ENCODE data around the gene NOXRED1.
"Not testable (repeated sequence)": the region's sequence is repeated elsewhere in the genome, so short reads cannot be mapped to it uniquely, and the experiment has no call there.

The NOXRED1 gene

GRCh38 chr14:77455966-77456640, 32.8 kb upstream of the NOXRED1 start:
- H3K27ac ChIP-seq (ENCODE audit: low read length) = no peak overlapping the region
- no peaks in the 10 kb centered on the region for H3K4me1 ChIP-seq (ENCODE audit: control insufficient read depth, insufficient read depth, low read length)
- no peaks in the 10 kb centered on the region; the same call in 1 of the 2 replicates for H3K36me3 ChIP-seq (ENCODE audit: control insufficient read depth, insufficient read depth, low read length)
- no peak overlapping the region for H3K4me3 ChIP-seq (ENCODE audit: low read length)
- no CpG with 5 or more reads among the region's 2 CpGs for WGBS (ENCODE audit: insufficient coverage, insufficient read length)
- H3K9me3 ChIP-seq (ENCODE audit: control insufficient read depth, insufficient read depth, low read length) = no peaks in the 10 kb centered on the region
- DNase-seq (ENCODE audit: low read depth, low spot score) = no peak
- H3K27me3 ChIP-seq (ENCODE audit: control insufficient read depth, insufficient read depth, low read length) = no peaks in the 10 kb centered on the region

GRCh38 chr14:77442196-77442595, 18.9 kb upstream of the NOXRED1 start:
- H3K27ac ChIP-seq (ENCODE audit: low read length) = no peak overlapping the region
- no peak for DNase-seq (ENCODE audit: low read depth, low spot score)
- no peaks in the 10 kb centered on the region for H3K9me3 ChIP-seq (ENCODE audit: control insufficient read depth, insufficient read depth, low read length)
- no peaks in the 10 kb centered on the region; the same call in 1 of the 2 replicates for H3K36me3 ChIP-seq (ENCODE audit: control insufficient read depth, insufficient read depth, low read length)
- no CpG with 5 or more reads among the region's 2 CpGs for WGBS (ENCODE audit: insufficient coverage, insufficient read length)
- H3K27me3 ChIP-seq (ENCODE audit: control insufficient read depth, insufficient read depth, low read length) = no peaks in the 10 kb centered on the region
- no peak overlapping the region for H3K4me3 ChIP-seq (ENCODE audit: low read length)
- no peaks in the 10 kb centered on the region for H3K4me1 ChIP-seq (ENCODE audit: control insufficient read depth, insufficient read depth, low read length)

GRCh38 chr14:77439861-77440260, 16.5 kb upstream of the NOXRED1 start:
- Histone ChIP-seq H3K36me3 (ENCODE audit: control insufficient read depth, insufficient read depth, low read length) (no peaks in the 10 kb centered on the region; the same call in 1 of the 2 replicates), H3K4me3 (ENCODE audit: low read length) (no peak overlapping the region), H3K9me3 (ENCODE audit: control insufficient read depth, insufficient read depth, low read length) (no peaks in the 10 kb centered on the region), H3K27me3 (ENCODE audit: control insufficient read depth, insufficient read depth, low read length) (no peaks in the 10 kb centered on the region), H3K27ac (ENCODE audit: low read length) (no peak overlapping the region), H3K4me1 (ENCODE audit: control insufficient read depth, insufficient read depth, low read length) (no peaks in the 10 kb centered on the region)
- no CpG with 5 or more reads among the region's 4 CpGs for WGBS (ENCODE audit: insufficient coverage, insufficient read length)
- DNase-seq (ENCODE audit: low read depth, low spot score) = no peak

- H3K4me1 ChIP-seq (ENCODE audit: control insufficient read depth, insufficient read depth, low read length) = no peaks in the 10 kb centered on the region
- no peak for DNase-seq (ENCODE audit: low read depth, low spot score)
- no peaks in the 10 kb centered on the region; the same call in 1 of the 2 replicates for H3K36me3 ChIP-seq (ENCODE audit: control insufficient read depth, insufficient read depth, low read length)
- H3K27ac ChIP-seq (ENCODE audit: low read length) = no peak overlapping the region
- no peaks in the 10 kb centered on the region for H3K9me3 ChIP-seq (ENCODE audit: control insufficient read depth, insufficient read depth, low read length)
- no CpG with 5 or more reads among the region's 1 CpG for WGBS (ENCODE audit: insufficient coverage, insufficient read length)
- no peak overlapping the region for H3K4me3 ChIP-seq (ENCODE audit: low read length)
- H3K27me3 ChIP-seq (ENCODE audit: control insufficient read depth, insufficient read depth, low read length) = no peaks in the 10 kb centered on the region
Measured at GRCh38 chr14:77438596-77438995, 15.3 kb upstream of the NOXRED1 start.

GRCh38 chr14:77436042-77436441, 12.7 kb upstream of the NOXRED1 start:
- no CpG with 5 or more reads among the region's 3 CpGs for WGBS (ENCODE audit: insufficient coverage, insufficient read length)

GRCh38 chr14:77426396-77426795, 3.1 kb upstream of the NOXRED1 start:
- Histone ChIP-seq H3K9me3 (ENCODE audit: control insufficient read depth, insufficient read depth, low read length) (no peaks in the 10 kb centered on the region), H3K27ac (ENCODE audit: low read length) (no peak overlapping the region), H3K27me3 (ENCODE audit: control insufficient read depth, insufficient read depth, low read length) (no peaks in the 10 kb centered on the region), H3K4me3 (ENCODE audit: low read length) (no peak overlapping the region), H3K4me1 (ENCODE audit: control insufficient read depth, insufficient read depth, low read length) (peaks cover 2% of the 10 kb centered on the region; the same call in 1 of the 2 replicates), H3K36me3 (ENCODE audit: control insufficient read depth, insufficient read depth, low read length) (peaks cover 11% of the 10 kb centered on the region)
- no CpG with 5 or more reads among the region's 3 CpGs for WGBS (ENCODE audit: insufficient coverage, insufficient read length)
- DNase-seq (ENCODE audit: low read depth, low spot score) = no peak

More at GRCh38 chr14:77436042-77436441, 12.7 kb upstream of the NOXRED1 start:
- no peak for DNase-seq (ENCODE audit: low read depth, low spot score)
- Histone ChIP-seq H3K4me1 (ENCODE audit: control insufficient read depth, insufficient read depth, low read length) (no peaks in the 10 kb centered on the region), H3K4me3 (ENCODE audit: low read length) (no peak overlapping the region), H3K27me3 (ENCODE audit: control insufficient read depth, insufficient read depth, low read length) (no peaks in the 10 kb centered on the region), H3K27ac (ENCODE audit: low read length) (no peak overlapping the region), H3K9me3 (ENCODE audit: control insufficient read depth, insufficient read depth, low read length) (no peaks in the 10 kb centered on the region), H3K36me3 (ENCODE audit: control insufficient read depth, insufficient read depth, low read length) (no peaks in the 10 kb centered on the region)

- Histone ChIP-seq H3K27ac (ENCODE audit: low read length) (no peak overlapping the region), H3K4me3 (ENCODE audit: low read length) (no peak overlapping the region), H3K27me3 (ENCODE audit: control insufficient read depth, insufficient read depth, low read length) (no peaks in the 10 kb centered on the region), H3K9me3 (ENCODE audit: control insufficient read depth, insufficient read depth, low read length) (no peaks in the 10 kb centered on the region), H3K4me1 (ENCODE audit: control insufficient read depth, insufficient read depth, low read length) (peaks cover 2% of the 10 kb centered on the region; the same call in 1 of the 2 replicates), H3K36me3 (ENCODE audit: control insufficient read depth, insufficient read depth, low read length) (peaks cover 11% of the 10 kb centered on the region)
- no CpG with 5 or more reads among the region's 3 CpGs for WGBS (ENCODE audit: insufficient coverage, insufficient read length)
- peak; percentile 7 for DNase-seq (ENCODE audit: low read depth, low spot score)
Measured at GRCh38 chr14:77424862-77425261, 1.5 kb upstream of the NOXRED1 start.

GRCh38 chr14:77421201-77421600, 2.1 kb downstream of the NOXRED1 start:
- DNase-seq (ENCODE audit: low read depth, low spot score) = no peak
- Histone ChIP-seq H3K9me3 (ENCODE audit: control insufficient read depth, insufficient read depth, low read length) (no peaks in the 10 kb centered on the region), H3K4me3 (ENCODE audit: low read length) (no peak overlapping the region), H3K4me1 (ENCODE audit: control insufficient read depth, insufficient read depth, low read length) (peaks cover 2% of the 10 kb centered on the region; the same call in 1 of the 2 replicates), H3K27ac (ENCODE audit: low read length) (no peak overlapping the region), H3K27me3 (ENCODE audit: control insufficient read depth, insufficient read depth, low read length) (no peaks in the 10 kb centered on the region), H3K36me3 (ENCODE audit: control insufficient read depth, insufficient read depth, low read length) (no peaks in the 10 kb centered on the region)
- WGBS (ENCODE audit: insufficient coverage, insufficient read length) = no CpG with 5 or more reads among the region's 2 CpGs

- no peaks in the 10 kb centered on the region; the same call in 1 of the 2 replicates for H3K4me1 ChIP-seq (ENCODE audit: control insufficient read depth, insufficient read depth, low read length)
- no peaks in the 10 kb centered on the region for H3K9me3 ChIP-seq (ENCODE audit: control insufficient read depth, insufficient read depth, low read length)
- no peaks in the 10 kb centered on the region for H3K36me3 ChIP-seq (ENCODE audit: control insufficient read depth, insufficient read depth, low read length)
- DNase-seq (ENCODE audit: low read depth, low spot score) = no peak
- WGBS (ENCODE audit: insufficient coverage, insufficient read length) = no CpG with 5 or more reads among the region's 8 CpGs
- no peak overlapping the region for H3K27ac ChIP-seq (ENCODE audit: low read length)
- no peaks in the 10 kb centered on the region for H3K27me3 ChIP-seq (ENCODE audit: control insufficient read depth, insufficient read depth, low read length)
- no peak overlapping the region for H3K4me3 ChIP-seq (ENCODE audit: low read length)
Measured at GRCh38 chr14:77416836-77417235, 6.5 kb downstream of the NOXRED1 start.

- not testable (repeated sequence) for H3K36me3 ChIP-seq (ENCODE audit: control insufficient read depth, insufficient read depth, low read length); H3K27me3 ChIP-seq (ENCODE audit: control insufficient read depth, insufficient read depth, low read length); H3K9me3 ChIP-seq (ENCODE audit: control insufficient read depth, insufficient read depth, low read length); DNase-seq (ENCODE audit: low read depth, low spot score); H3K4me3 ChIP-seq (ENCODE audit: low read length); H3K4me1 ChIP-seq (ENCODE audit: control insufficient read depth, insufficient read depth, low read length); H3K27ac ChIP-seq (ENCODE audit: low read length)
- WGBS (ENCODE audit: insufficient coverage, insufficient read length) = no CpG with 5 or more reads among the region's 3 CpGs
Measured at GRCh38 chr14:77416098-77416497, 7.2 kb downstream of the NOXRED1 start.

Measured in iPS DF 6.9 (cell line).